T-helper 1 cell treated with Interleukin-12 subunit alpha and Interleukin-12 subunit beta and Interleukin-4 antibody, amounts not matched to agents 30 μg/mL and 1 μg/mL, for 36 hours (primary cell): ENCODE data around the gene SPR.

ENCODE experiments used
- H3K27ac Mint-ChIP-seq: one replicate; pipeline ENCODE4 v1.8.0; 2021; ENCODE audit warnings: mild to moderate bottlenecking, mixed read lengths
- H3K27me3 Mint-ChIP-seq: one replicate; pipeline ENCODE4 v1.8.0; 2021; ENCODE audit warnings: low read depth, mixed read lengths
- H3K36me3 Mint-ChIP-seq: one replicate; pipeline ENCODE4 v1.8.0; 2021; ENCODE audit warnings: low read depth, mixed read lengths
- H3K4me1 Mint-ChIP-seq: one replicate; pipeline ENCODE4 v1.8.0; 2021; ENCODE audit warnings: low read depth, mixed read lengths
- H3K4me3 Mint-ChIP-seq: one replicate; pipeline ENCODE4 v1.8.0; 2021; ENCODE audit warnings: mild to moderate bottlenecking, moderate library complexity, mixed read lengths
- H3K9me3 Mint-ChIP-seq: one replicate; pipeline ENCODE4 v1.8.0; 2021; ENCODE audit warnings: mixed read lengths

The SPR gene

DNA sequence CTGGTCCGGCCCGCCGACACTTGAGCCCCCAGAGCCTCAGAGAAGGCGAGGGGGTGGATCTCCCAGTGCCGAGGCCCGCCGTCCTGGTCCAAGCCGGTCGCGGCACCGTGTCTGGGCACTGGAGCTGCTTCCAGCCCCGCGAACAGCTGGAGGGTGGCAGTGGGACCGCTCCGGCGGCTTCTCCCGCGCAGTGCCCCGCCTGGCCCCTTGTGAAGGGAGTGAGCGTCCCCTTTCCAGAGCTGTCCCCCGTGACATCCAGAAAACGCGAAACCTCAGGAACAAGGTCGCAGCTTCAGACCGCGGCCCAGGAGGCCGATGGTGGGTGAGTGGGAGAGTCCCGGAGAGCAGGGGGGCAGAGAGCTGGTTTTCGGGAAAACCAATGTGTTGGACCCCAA is 29.5 kb downstream of the SPR start:
- Mint-ChIP-seq H3K27me3 (peaks cover 82% of the 10 kb centered on the region), H3K9me3 (no peaks in the 10 kb centered on the region), H3K4me3 (peak overlapping the region; percentile 51), H3K36me3 (peaks cover 2% of the 10 kb centered on the region), H3K27ac (peak overlapping the region; percentile 20), H3K4me1 (peaks cover 13% of the 10 kb centered on the region)

GRCh38 chr2:72917138-72917876 is 30.1 kb downstream of the SPR start, which contains the start of gene EMX1:
Gene EMX1 (plus strand): TSS chr2:72917519. CDS start chr2:72917853, 334 bp downstream.
- H3K4me3 Mint-ChIP-seq, result peak within 1 kb of the TSS; percentile 51
- peak within 1 kb of the TSS; percentile 20 for H3K27ac Mint-ChIP-seq
- H3K9me3 Mint-ChIP-seq, result no peaks in the 10 kb centered on the region
- peaks cover 2% of the 10 kb centered on the region for H3K36me3 Mint-ChIP-seq
- peaks cover 82% of the 10 kb centered on the region for H3K27me3 Mint-ChIP-seq
- peaks cover 13% of the 10 kb centered on the region for H3K4me1 Mint-ChIP-seq

- Mint-ChIP-seq H3K27ac (no peak overlapping the region), H3K9me3 (no peaks in the 10 kb centered on the region), H3K36me3 (peaks cover 2% of the 10 kb centered on the region), H3K4me3 (no peak overlapping the region), H3K4me1 (peaks cover 13% of the 10 kb centered on the region), H3K27me3 (peaks cover 84% of the 10 kb centered on the region)
Measured at GRCh38 chr2:72917877-72918553, 30.8 kb downstream of the SPR start.

GRCh38 chr2:72919414-72920317 is 32.5 kb downstream of the SPR start:
- no peak overlapping the region for H3K4me3 Mint-ChIP-seq
- H3K27me3 Mint-ChIP-seq, result peaks cover 79% of the 10 kb centered on the region
- H3K9me3 Mint-ChIP-seq, result no peaks in the 10 kb centered on the region
- peaks cover 11% of the 10 kb centered on the region for H3K4me1 Mint-ChIP-seq
- H3K27ac Mint-ChIP-seq, result peak overlapping the region; percentile 45
- no peaks in the 10 kb centered on the region for H3K36me3 Mint-ChIP-seq

GRCh38 chr2:72920318-72921087 is 33.3 kb downstream of the SPR start:
- H3K9me3 Mint-ChIP-seq, result no peaks in the 10 kb centered on the region
- peak overlapping the region; percentile 42 for H3K4me3 Mint-ChIP-seq
- H3K36me3 Mint-ChIP-seq, result no peaks in the 10 kb centered on the region
- peaks cover 9% of the 10 kb centered on the region for H3K4me1 Mint-ChIP-seq
- no peak overlapping the region for H3K27ac Mint-ChIP-seq
- peaks cover 71% of the 10 kb centered on the region for H3K27me3 Mint-ChIP-seq

GRCh38 chr2:72921088-72921851 is 34.1 kb downstream of the SPR start:
- peaks cover 7% of the 10 kb centered on the region for H3K4me1 Mint-ChIP-seq
- no peak overlapping the region for H3K27ac Mint-ChIP-seq
- H3K36me3 Mint-ChIP-seq, result no peaks in the 10 kb centered on the region
- H3K27me3 Mint-ChIP-seq, result peaks cover 67% of the 10 kb centered on the region
- no peaks in the 10 kb centered on the region for H3K9me3 Mint-ChIP-seq
- no peak overlapping the region for H3K4me3 Mint-ChIP-seq

- Mint-ChIP-seq H3K4me1 (peaks cover 6% of the 10 kb centered on the region), H3K27ac (no peak overlapping the region), H3K36me3 (no peaks in the 10 kb centered on the region), H3K4me3 (no peak overlapping the region), H3K9me3 (no peaks in the 10 kb centered on the region), H3K27me3 (peaks cover 63% of the 10 kb centered on the region)
Measured at GRCh38 chr2:72921853-72922252, 34.6 kb downstream of the SPR start.

GRCh38 chr2:72923833-72924352 is 36.7 kb downstream of the SPR start:
- Mint-ChIP-seq H3K27ac (no peak overlapping the region), H3K4me1 (peaks cover 3% of the 10 kb centered on the region), H3K9me3 (no peaks in the 10 kb centered on the region), H3K27me3 (peaks cover 53% of the 10 kb centered on the region), H3K4me3 (no peak overlapping the region), H3K36me3 (no peaks in the 10 kb centered on the region)

- Mint-ChIP-seq H3K27ac (no peak overlapping the region), H3K9me3 (no peaks in the 10 kb centered on the region), H3K27me3 (peaks cover 46% of the 10 kb centered on the region), H3K36me3 (no peaks in the 10 kb centered on the region), H3K4me1 (peaks cover under 1% of the 10 kb centered on the region), H3K4me3 (no peak overlapping the region)
Measured at GRCh38 chr2:72924353-72925240, 37.4 kb downstream of the SPR start.

DNA sequence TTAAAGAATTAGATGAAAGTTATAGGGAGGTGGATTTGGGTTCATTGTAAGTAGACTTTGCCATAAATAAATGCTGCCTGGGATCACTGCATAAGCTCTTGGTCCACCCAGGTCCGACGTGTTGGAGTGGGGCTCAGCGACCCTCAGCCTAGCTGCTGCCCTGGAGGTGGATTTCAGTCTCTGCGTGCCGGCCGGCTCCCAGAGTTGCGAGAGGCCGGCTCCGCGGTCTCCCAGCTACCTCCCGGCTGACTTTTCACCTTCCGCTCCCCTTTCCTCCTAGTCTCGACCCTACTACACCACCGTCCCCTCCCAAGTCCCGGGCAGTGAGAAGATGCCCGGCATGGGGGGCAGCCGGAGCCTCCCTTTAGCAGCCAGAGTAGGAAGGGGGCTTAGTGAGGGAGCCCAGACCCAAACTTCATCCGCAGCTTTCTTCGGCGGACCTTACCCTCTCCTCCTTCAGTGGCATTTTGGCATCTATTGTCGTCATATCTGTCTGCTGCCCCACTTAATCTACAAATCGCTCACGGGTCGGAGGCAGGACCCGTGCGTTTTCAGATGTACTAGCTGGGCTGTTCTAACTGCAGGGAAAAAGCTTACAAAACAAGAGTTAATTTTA is 38.2 kb downstream of the SPR start:
- no peak overlapping the region for H3K4me3 Mint-ChIP-seq
- peaks cover 37% of the 10 kb centered on the region for H3K27me3 Mint-ChIP-seq
- no peaks in the 10 kb centered on the region for H3K9me3 Mint-ChIP-seq
- H3K27ac Mint-ChIP-seq, result no peak overlapping the region
- H3K36me3 Mint-ChIP-seq, result no peaks in the 10 kb centered on the region
- H3K4me1 Mint-ChIP-seq, result no peaks in the 10 kb centered on the region

DNA sequence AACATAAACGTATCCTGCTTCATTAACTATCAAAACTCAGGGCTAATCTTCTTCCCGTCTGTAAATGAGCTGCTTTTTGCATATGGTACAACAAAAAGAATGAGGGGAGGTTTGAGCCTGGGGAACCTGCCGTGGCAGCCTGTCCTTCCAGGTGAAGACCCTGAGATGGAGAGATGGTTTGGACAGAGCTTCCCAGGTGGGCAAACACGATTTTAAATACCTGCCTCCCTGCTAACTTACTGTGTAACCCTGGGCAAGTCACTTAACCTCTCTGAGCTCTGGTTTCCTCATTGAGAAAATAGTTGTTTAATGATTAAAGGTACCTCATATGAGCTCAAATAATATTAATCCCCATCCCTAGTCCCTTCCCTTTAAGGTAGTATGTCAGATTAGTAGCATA is 39.2 kb downstream of the SPR start:
- no peak overlapping the region for H3K4me3 Mint-ChIP-seq
- H3K9me3 Mint-ChIP-seq, result no peaks in the 10 kb centered on the region
- peaks cover 28% of the 10 kb centered on the region for H3K27me3 Mint-ChIP-seq
- H3K27ac Mint-ChIP-seq, result no peak overlapping the region
- no peaks in the 10 kb centered on the region for H3K4me1 Mint-ChIP-seq
- H3K36me3 Mint-ChIP-seq, result no peaks in the 10 kb centered on the region

DNA sequence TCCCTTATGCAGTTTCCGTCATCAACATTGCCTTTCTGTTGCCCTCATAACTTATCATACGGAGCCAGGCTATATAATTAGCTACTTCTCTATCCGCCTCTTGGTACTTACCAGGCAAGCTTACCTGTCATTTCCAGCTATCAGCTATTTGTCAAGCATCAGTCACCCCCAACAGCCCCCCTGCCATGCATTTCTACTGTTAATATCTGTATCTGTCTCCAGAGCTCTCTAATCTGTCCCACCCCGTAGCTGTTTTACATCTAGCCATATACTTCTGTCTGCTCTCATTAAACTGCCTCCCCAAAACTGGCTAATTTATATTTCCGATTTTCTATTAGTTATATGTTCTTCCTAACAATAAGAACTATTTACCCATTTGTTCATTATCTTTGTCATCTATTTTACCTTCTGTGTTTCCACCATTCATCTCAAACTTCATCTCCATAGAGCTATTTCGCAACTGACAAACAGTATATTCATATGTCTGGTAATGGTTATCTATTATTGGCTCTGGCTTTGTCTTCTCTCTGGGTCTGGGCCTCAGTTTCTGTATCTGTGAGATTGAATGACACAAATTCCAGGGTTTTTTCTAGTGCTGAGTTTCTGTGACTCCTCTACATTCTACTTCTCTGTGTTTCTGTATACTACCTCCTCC is 39.7 kb downstream of the SPR start:
- Mint-ChIP-seq H3K4me3 (no peak overlapping the region), H3K4me1 (peaks cover under 1% of the 10 kb centered on the region), H3K27ac (no peak overlapping the region), H3K27me3 (peaks cover 22% of the 10 kb centered on the region), H3K36me3 (no peaks in the 10 kb centered on the region), H3K9me3 (no peaks in the 10 kb centered on the region)
